Measurements from ENCODE around the gene LMTK2.

LMTK2 gene

GRCh38 chr7:98224701-98225181 lies 118.1 kb downstream of the LMTK2 start:
- no peak overlapping the region for H3K4me3 ChIP-seq (ENCODE audit: low read depth, low read length)
- no peak for DNase-seq (ENCODE audit: low read depth)
- TF ChIP-seq CTCF (conservative IDR thresholded peaks at IDR 0.05; ENCODE audit: low read depth, low read length), result no peak

DNA sequence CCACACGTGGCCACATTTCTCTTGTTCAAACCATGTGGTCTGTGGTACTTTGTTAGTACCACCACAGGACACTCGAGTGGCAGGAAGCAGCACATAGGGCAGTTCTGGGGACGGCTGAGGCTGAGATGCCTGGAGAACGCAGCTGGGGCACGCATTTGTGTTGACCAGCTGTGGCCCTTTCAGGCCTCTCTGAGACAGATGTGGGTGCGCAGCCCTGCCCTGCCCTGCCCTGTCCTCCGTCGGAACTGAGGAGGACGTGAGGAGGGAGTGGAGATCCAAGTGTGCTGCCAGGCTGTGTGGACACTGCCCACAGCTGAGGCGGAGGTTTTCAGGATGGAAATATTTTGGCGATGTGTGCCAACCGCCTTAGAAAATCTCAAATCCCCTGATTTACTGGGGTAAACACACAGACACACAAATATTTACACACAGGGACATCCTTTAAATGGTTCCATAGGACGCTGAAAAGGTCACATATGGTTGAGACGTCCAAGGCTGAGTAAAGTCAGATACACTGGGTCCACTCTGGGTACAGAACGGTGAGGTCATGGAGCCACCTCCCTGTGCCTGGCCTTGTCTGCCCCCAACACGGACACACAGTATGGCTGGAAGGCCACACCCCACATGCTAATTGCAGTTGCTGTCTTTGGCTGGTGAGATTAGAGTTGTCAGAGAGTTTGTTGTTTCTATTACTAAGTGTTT lies 119.4 kb downstream of the LMTK2 start:
- TF ChIP-seq CTCF (conservative IDR thresholded peaks at IDR 0.05; ENCODE audit: low read depth, low read length), result no peak
- no peak overlapping the region for H3K4me3 ChIP-seq (ENCODE audit: low read depth, low read length)
- no peak for DNase-seq (ENCODE audit: low read depth)

GRCh38 chr7:98227939-98228338 lies 121.3 kb downstream of the LMTK2 start:
- DNase-seq (ENCODE audit: low read depth), result no peak
- no peak for TF ChIP-seq CTCF (conservative IDR thresholded peaks at IDR 0.05; ENCODE audit: low read depth, low read length)
- H3K4me3 ChIP-seq (ENCODE audit: low read depth, low read length), result no peak overlapping the region

GRCh38 chr7:98228801-98229200 lies 122.1 kb downstream of the LMTK2 start:
- DNase-seq (ENCODE audit: low read depth), result no peak
- no peak for TF ChIP-seq CTCF (conservative IDR thresholded peaks at IDR 0.05; ENCODE audit: low read depth, low read length)
- H3K4me3 ChIP-seq (ENCODE audit: low read depth, low read length), result no peak overlapping the region

DNA sequence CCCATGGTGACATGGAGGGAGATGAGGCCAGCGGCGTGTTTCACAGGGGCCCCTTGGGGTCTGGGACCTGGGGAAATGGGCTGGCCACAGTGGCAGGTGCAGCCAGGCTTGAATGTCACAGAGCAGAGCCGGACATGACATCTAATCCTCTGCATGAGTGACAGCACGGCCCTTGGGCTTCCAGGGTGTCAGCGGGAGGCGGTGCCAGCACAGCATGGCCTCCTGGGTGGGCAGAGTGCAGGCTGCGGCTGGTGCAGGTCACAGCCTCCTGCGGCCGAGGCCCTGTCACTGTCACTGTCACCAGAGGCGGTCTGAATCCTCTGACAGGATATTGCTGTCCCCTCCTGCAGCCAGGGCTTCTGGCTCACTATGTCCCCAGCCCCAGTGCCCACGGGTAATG lies 122.8 kb downstream of the LMTK2 start:
- no peak for DNase-seq (ENCODE audit: low read depth)
- H3K4me3 ChIP-seq (ENCODE audit: low read depth, low read length), result no peak overlapping the region
- TF ChIP-seq CTCF (conservative IDR thresholded peaks at IDR 0.05; ENCODE audit: low read depth, low read length), result no peak

- no peak for DNase-seq (ENCODE audit: low read depth)
- TF ChIP-seq CTCF (conservative IDR thresholded peaks at IDR 0.05; ENCODE audit: low read depth, low read length), result no peak
- no peak overlapping the region for H3K4me3 ChIP-seq (ENCODE audit: low read depth, low read length)
Observed at GRCh38 chr7:98229991-98230745, 123.5 kb downstream of the LMTK2 start.
